Right atrium auricular region (tissue), 2 donors: Measurements from ENCODE around the gene BABAM2. TPM values are rescaled to one million over a fixed set of nuclear protein-coding genes. Genes with fewer than 3 reads are reported as not detected.

Source experiments
- DNase-seq: peaks from one replicate; pipeline ENCODE4 v3.0.0-alpha.2; 2019; ENCODE audit warnings: low spot score
- H3K27ac ChIP-seq, 2 donors: fragments of 200-600 bp; sonication (generic); 1 replicate in 1 of 2; 2 replicates in 1 of 2; pipeline ENCODE4 v1.5.1; 2016 to 2019
- H3K27me3 ChIP-seq, 2 donors: fragments of 200-600 bp; sonication (generic); one replicate each; pipeline versions ENCODE4 v1.5.1 to v1.6.0; 2017 to 2019
- H3K36me3 ChIP-seq: fragments of 200-600 bp; sonication (generic); one replicate; pipeline ENCODE4 v1.5.1; 2016
- H3K4me1 ChIP-seq, 2 donors: fragments of 200-600 bp; sonication (generic); one replicate each; pipeline versions ENCODE4 v1.5.1 to v1.6.0; 2017 to 2019
- H3K4me3 ChIP-seq, 2 donors: fragments of 200-600 bp; sonication (generic); 1 replicate in 1 of 2; 2 replicates in 1 of 2; pipeline ENCODE4 v1.5.1; 2017 to 2019; ENCODE audit warnings: mild to moderate bottlenecking in 1 of 2, moderate library complexity in 1 of 2
- H3K9me3 ChIP-seq, 2 donors: fragments of 200-600 bp; sonication (generic); one replicate each; pipeline ENCODE4 v1.5.1; 2019
- total RNA-seq, 2 donors: library from RNA; depleted of rRNA; stranded (reverse); fragments of >200 nt; gene quantifications; one replicate each; pipeline ENCODE4 v1.1.0, GENCODE V29; 2016
- TF ChIP-seq, protein P1 (sequence below), 2 donors: fragments of 200-600 bp; sonication (generic); IDR thresholded peaks; one replicate each; pipeline ENCODE4 v1.5.1; 2019; ENCODE audit warnings: antibody characterized with exemption in 2 of 2

BABAM2 gene
- total RNA-seq, 2 donors from 2014 or later, result 58.8 to 60.6 TPM

DNA sequence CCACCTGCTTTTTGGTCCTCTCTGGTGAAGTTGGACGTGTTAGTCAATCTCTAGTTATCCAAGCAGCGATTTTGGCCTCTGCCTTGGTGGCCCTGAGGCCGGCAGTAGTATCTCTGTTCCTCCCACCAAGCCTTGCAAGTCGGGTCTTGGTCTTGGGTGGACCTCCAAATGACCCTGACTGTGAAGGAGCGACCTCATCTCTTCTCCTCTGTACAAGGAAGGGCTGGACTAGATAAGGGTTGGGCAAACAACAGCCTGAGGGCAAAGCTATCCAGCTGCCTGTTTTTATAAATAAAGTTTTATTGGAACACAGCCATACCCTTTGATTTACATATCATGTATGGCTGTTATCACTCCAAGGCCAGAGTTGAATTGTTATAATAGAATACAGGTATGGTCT lies 427.5 kb downstream of the BABAM2 start:
- DNase-seq, result no peak
- no peak overlapping the region for H3K4me3 ChIP-seq
- H3K9me3 ChIP-seq, result no peaks in the 10 kb centered on the region
- no peak overlapping the region for H3K27ac ChIP-seq
- TF ChIP-seq, protein P1, sequence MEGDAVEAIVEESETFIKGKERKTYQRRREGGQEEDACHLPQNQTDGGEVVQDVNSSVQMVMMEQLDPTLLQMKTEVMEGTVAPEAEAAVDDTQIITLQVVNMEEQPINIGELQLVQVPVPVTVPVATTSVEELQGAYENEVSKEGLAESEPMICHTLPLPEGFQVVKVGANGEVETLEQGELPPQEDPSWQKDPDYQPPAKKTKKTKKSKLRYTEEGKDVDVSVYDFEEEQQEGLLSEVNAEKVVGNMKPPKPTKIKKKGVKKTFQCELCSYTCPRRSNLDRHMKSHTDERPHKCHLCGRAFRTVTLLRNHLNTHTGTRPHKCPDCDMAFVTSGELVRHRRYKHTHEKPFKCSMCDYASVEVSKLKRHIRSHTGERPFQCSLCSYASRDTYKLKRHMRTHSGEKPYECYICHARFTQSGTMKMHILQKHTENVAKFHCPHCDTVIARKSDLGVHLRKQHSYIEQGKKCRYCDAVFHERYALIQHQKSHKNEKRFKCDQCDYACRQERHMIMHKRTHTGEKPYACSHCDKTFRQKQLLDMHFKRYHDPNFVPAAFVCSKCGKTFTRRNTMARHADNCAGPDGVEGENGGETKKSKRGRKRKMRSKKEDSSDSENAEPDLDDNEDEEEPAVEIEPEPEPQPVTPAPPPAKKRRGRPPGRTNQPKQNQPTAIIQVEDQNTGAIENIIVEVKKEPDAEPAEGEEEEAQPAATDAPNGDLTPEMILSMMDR (IDR thresholded peaks at IDR 0.05), result no peak
- H3K36me3 ChIP-seq, result no peaks in the 10 kb centered on the region
- peaks cover 0 to 2% of the 10 kb centered on the region in 2 donors for H3K4me1 ChIP-seq
- H3K27me3 ChIP-seq, result no peaks in the 10 kb centered on the region

DNA sequence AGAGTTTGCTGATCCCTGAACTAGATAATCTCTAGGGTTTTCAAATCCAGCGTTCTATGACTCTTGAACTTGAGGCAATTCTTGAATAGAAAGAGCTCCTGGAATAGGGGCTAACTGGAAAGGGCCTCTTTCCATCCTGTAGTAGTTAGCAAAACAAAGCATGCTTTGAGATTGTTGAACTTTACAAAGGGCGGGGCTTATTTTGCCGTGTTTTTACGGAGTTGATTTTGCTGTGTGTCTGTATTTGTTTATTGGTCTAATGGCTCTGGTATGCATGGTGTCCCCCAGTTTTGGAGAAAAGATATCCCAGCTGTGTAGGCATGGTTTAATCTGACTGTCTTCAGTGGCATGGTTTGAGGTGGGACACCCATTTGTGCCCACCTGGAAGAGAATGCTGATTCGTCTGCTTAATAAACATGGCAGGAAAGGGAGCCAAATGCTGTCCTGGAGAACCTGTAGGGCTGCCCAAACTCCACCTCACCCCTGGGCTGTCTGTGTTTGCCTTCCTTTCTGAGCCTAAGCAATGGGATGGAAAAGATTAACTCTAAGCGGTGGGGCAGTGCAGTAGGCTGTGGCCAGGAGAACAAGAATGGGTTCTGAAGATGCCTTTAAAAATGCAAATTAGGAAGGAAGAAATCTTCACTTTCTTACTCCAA lies 428.1 kb downstream of the BABAM2 start:
- H3K36me3 ChIP-seq, result no peaks in the 10 kb centered on the region
- H3K4me3 ChIP-seq, result no peak overlapping the region
- H3K27ac ChIP-seq, result no peak overlapping the region
- H3K4me1 ChIP-seq, result no peaks in the 10 kb centered on the region
- H3K9me3 ChIP-seq, result no peaks in the 10 kb centered on the region
- TF ChIP-seq, protein P1 (IDR thresholded peaks at IDR 0.05), result no peak
- no peak for DNase-seq
- no peaks in the 10 kb centered on the region for H3K27me3 ChIP-seq

DNA sequence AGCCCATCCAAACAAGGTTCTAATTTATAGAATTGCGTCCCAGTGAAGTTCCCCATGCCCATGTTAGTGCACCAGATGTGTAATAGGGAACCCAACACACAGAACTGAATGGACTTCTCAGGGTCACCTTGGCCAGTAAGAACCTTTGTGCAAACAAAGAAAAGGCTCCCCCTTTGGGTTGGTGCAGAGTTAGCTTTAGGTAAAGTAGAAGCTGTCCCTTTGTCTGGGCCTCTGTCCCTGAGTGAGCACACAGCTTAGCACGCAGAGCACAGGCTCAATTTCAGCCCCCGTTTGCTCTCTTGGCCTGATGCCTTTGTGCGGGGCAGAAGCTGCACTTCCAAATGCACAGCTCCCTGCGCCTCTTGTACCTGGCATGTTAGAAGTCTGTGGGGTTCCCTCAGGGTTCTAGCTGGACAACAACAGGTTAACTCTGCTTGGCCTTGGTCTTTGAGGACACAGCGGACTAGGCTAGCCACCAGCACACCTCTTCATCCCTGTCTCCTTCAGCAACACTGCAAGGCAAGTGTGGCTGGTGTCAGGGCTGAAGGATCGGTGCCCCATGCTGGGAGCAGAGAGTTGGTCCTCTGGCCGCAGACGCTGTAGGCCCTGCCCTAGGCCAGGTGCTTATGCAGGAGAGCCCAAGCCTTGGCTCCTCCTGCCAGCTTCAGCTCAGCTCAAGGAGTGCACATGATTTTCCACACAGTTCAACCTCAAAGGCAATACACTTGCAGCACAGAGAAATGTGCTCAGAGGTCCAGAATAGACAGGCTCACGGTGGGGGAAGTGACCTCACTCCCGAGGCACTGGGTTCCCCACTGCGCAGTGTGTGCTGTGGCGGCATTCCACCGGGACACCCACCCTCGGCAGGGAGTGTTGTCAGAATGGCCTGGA lies 428.8 kb downstream of the BABAM2 start:
- Histone ChIP-seq H3K27me3 (no peaks in the 10 kb centered on the region), H3K36me3 (no peaks in the 10 kb centered on the region), H3K4me1 (no peaks in the 10 kb centered on the region), H3K4me3 (no peak overlapping the region), H3K27ac (no peak overlapping the region), H3K9me3 (no peaks in the 10 kb centered on the region)
- TF ChIP-seq, protein P1 (IDR thresholded peaks at IDR 0.05), result no peak
- DNase-seq, result no peak

DNA sequence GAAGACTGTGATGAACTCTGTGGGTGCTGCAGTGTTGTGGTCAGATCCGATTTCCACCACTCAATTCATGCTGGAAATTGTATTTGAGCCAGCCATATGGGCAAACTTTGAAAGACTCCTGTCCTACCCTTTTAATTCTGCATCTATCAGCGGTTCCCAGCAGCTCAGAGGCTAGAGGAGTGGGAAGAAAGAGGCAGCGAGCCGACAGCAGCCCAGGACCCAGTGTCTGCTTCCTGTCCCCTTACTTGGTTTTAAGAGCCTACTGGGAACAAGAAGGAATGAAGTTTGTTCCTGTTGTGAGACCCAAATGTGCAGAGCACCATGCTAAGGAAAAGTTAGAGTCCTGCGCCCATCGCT lies 429.5 kb downstream of the BABAM2 start:
- TF ChIP-seq, protein P1 (IDR thresholded peaks at IDR 0.05), result no peak
- Histone ChIP-seq H3K27ac (no peak overlapping the region), H3K27me3 (no peaks in the 10 kb centered on the region), H3K36me3 (no peaks in the 10 kb centered on the region), H3K4me3 (no peak overlapping the region), H3K4me1 (no peaks in the 10 kb centered on the region), H3K9me3 (no peaks in the 10 kb centered on the region)
- DNase-seq, result no peak

DNA sequence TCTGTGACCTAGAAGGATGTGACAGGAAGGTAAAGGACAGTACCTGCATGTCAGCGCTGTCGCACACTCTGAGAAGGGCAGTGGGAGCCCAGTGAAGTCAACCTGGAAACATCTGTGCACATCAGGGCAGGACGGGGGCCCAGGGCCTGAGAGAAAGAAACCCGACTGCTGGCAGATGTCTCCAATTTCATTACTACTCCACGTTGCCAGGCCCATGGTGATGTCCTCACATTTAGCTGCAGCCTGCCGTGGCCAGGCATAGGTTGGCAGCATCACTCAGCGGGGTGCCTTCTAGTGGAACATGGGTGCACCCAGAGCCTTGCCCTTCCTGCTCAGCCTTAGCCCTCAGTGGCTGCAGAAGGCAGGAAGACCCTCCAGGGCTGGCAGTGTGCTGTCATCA lies 429.8 kb downstream of the BABAM2 start:
- Histone ChIP-seq H3K27ac (no peak overlapping the region), H3K36me3 (no peaks in the 10 kb centered on the region), H3K4me3 (no peak overlapping the region), H3K4me1 (no peaks in the 10 kb centered on the region), H3K9me3 (no peaks in the 10 kb centered on the region), H3K27me3 (no peaks in the 10 kb centered on the region)
- TF ChIP-seq, protein P1 (IDR thresholded peaks at IDR 0.05), result no peak
- no peak for DNase-seq
